ENCODE results near the gene ELP1. TPM values are rescaled to one million over a fixed set of nuclear protein-coding genes. Genes with fewer than 3 reads are reported as not detected.
"Not testable (repeated sequence)": the region's sequence is repeated elsewhere in the genome, so short reads cannot be mapped to it uniquely, and the experiment has no call there.

Gene ELP1
- total and polyA plus RNA-seq, 2 donors: 23.4 to 25.1 TPM

DNA sequence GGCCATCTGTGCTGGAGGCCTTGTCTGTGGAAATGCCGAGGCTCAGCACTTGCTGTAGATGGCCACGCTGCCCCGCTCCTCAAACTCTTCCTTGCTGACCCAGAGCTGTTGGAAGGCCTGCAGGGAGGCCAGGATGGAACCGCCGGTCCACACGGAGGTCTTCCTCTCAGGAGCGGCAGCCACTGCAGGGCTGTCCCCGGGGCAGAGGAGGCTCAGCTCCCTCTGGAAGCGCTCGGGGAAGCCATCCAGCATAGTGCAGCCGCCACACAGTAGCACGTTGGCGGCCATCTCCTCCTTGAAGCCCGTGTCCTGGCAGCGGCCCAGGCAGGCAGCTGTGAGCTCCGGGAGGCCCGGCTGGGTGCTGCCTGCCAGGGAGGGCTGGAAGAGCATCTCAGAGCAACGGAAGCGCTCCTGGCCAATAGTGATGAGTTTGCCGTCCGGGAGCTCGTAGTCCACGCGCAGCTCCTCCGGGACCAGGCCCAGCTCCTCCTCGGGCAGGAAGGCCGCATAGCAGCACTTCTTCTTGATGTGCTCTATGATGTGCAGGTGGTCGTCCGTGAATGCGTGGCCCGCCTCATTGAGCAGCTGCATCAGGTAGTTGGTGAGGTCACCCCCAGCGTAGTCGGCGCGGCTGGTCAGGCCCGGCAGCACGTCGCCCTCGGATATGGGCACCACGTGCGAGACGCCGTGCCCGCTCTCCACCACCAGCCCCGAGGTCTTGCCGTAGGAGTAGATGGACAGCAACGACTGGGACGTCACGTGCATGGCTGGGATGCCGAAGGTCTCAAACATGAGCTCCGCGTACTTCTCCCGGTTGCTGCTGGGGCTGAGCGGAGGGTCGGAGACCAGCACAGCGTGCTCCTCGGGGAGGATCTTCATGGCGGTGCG is 79.0 kb downstream of the ELP1 start:
- Histone ChIP-seq H3K4me1 (ENCODE audit: control insufficient read depth in 2 of 2, insufficient read depth in 2 of 2, low read length in 2 of 2) (no peaks in the 10 kb centered on the region), H3K4me3 (ENCODE audit: low read length in 2 of 2) (no peak overlapping the region), H3K27ac (ENCODE audit: low read depth in 1 of 2, low read length in 1 of 2) (no peak overlapping the region), H3K27me3 (ENCODE audit: control insufficient read depth in 2 of 2, insufficient read depth in 1 of 2, low read length in 1 of 2) (no peaks in the 10 kb centered on the region), H3K9me3 (ENCODE audit: control insufficient read depth in 2 of 2, insufficient read depth in 1 of 2, low read length in 1 of 2) (no peaks in the 10 kb centered on the region), H3K36me3 (ENCODE audit: control insufficient read depth in 2 of 2, insufficient read depth in 2 of 2, low read length in 1 of 2) (no peaks in the 10 kb centered on the region)
- WGBS: 97% methylated on average over 59 of the region's 59 CpGs
- DNase-seq (ENCODE audit: low read depth in 6 of 9, low spot score in 9 of 9): no peak

DNA sequence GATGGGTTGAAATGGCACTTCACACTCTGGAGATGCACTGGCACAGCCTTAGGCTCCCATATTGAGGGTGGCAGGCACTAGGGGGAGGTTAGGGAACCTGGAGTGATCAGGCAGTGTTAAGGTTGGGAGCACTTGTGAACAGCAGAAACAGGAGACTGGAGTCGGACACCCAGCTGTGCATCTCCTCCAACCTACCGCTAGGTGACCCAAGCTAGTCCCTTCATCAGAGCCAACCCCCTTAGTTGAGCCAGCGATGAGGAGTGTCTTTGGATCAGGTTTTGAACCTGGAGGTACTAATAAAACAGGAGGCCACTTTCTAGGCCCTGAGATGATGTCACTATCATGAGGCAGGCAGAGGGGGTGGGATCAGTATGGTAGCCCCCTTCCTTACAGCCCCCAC is 79.8 kb downstream of the ELP1 start:
- over 99% methylated on average over 3 of the region's 3 CpGs for WGBS
- H3K27me3 ChIP-seq (ENCODE audit: control insufficient read depth in 2 of 2, insufficient read depth in 1 of 2, low read length in 1 of 2): no peaks in the 10 kb centered on the region
- H3K27ac ChIP-seq (ENCODE audit: low read depth in 1 of 2, low read length in 1 of 2): no peak overlapping the region
- H3K4me1 ChIP-seq (ENCODE audit: control insufficient read depth in 2 of 2, insufficient read depth in 2 of 2, low read length in 2 of 2): no peaks in the 10 kb centered on the region
- no peak for DNase-seq (ENCODE audit: low read depth in 6 of 9, low spot score in 9 of 9)
- H3K9me3 ChIP-seq (ENCODE audit: control insufficient read depth in 2 of 2, insufficient read depth in 1 of 2, low read length in 1 of 2): no peaks in the 10 kb centered on the region
- H3K4me3 ChIP-seq (ENCODE audit: low read length in 2 of 2): no peak overlapping the region
- H3K36me3 ChIP-seq (ENCODE audit: control insufficient read depth in 2 of 2, insufficient read depth in 2 of 2, low read length in 1 of 2): no peaks in the 10 kb centered on the region

DNA sequence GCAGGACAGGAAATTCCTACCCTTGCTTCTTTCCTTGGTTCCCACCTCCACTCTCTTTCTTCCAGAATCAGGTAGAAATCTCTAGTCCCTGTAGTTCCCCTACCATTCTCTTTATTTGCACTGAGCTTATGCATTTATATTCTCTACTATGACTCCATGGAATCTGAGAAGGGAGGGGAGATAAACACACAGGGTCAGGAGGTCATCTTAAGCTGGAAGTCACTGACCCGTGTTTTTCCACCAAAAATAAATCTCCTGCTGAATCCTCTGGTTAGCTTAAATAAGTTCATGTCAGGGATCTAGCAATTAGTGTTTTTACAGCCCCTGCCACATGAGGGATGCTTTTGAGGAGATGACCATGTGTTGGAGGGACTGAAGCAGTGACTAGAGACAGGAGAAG is 81.8 kb downstream of the ELP1 start:
- 65% methylated on average over 1 of the region's 1 CpG for WGBS
- H3K36me3 ChIP-seq (ENCODE audit: control insufficient read depth in 2 of 2, insufficient read depth in 2 of 2, low read length in 1 of 2): no peaks in the 10 kb centered on the region
- no peaks in the 10 kb centered on the region for H3K27me3 ChIP-seq (ENCODE audit: control insufficient read depth in 2 of 2, insufficient read depth in 1 of 2, low read length in 1 of 2)
- H3K9me3 ChIP-seq (ENCODE audit: control insufficient read depth in 2 of 2, insufficient read depth in 1 of 2, low read length in 1 of 2): no peaks in the 10 kb centered on the region
- no peaks in the 10 kb centered on the region for H3K4me1 ChIP-seq (ENCODE audit: control insufficient read depth in 2 of 2, insufficient read depth in 2 of 2, low read length in 2 of 2)
- H3K4me3 ChIP-seq (ENCODE audit: low read length in 2 of 2): no peak overlapping the region
- H3K27ac ChIP-seq (ENCODE audit: low read depth in 1 of 2, low read length in 1 of 2): no peak overlapping the region
- no peak for DNase-seq (ENCODE audit: low read depth in 6 of 9, low spot score in 9 of 9)

DNA sequence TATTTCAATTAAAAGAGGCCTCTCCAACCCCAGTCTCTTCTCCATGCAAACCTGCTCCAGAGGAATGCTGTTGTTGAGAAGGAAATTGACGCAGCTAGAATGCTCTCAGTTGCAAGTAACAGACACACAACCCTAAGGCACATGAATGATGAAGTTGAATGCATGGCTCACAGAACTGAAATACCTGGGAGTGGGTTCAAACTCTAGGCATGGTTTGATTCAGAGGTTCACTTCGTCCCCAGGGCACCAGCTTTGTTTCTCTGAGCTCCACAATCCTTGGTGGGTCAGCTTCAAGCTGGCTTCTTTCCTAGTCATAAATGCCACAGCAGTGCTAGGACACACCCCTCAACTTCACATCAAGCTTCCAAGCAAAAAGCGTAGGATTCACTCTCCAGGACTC is 82.8 kb downstream of the ELP1 start:
- WGBS: 94% methylated on average over 3 of the region's 3 CpGs

DNA sequence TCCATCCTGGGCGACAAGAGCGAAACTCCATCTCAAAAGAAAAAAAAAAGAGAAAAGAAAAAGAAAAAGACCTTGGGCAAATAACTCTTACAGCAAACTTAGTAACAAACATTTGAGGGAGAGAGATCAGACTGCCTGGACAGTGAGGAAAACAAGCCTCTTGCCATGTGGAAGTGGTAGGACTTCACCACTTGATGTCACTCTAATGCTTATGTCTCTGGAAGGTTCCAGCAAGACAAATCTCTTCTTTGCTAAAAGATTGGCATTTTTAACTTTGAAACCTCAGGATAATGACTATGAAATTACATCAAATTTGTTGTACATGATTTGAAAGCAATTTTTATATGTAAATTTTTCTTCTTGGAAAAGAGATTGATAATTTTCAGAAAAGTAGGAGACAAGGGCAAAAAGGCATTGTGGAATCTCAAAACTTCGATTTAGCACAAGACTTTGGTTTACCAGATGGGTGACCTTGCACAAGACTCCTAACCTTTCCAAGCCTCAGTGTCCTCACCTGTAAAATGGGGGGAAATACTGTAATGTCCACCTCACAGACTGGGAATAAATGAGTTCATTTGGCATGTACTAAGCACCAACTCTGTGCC is 83.5 kb downstream of the ELP1 start:
- WGBS: 96% methylated on average over 3 of the region's 3 CpGs
- DNase-seq (ENCODE audit: low read depth in 6 of 9, low spot score in 9 of 9): peak in 1 of 9 donors; percentile 9
- Histone ChIP-seq H3K27me3 (ENCODE audit: control insufficient read depth in 2 of 2, insufficient read depth in 1 of 2, low read length in 1 of 2) (no peaks in the 10 kb centered on the region), H3K36me3 (ENCODE audit: control insufficient read depth in 2 of 2, insufficient read depth in 2 of 2, low read length in 1 of 2) (no peaks in the 10 kb centered on the region), H3K27ac (ENCODE audit: low read depth in 1 of 2, low read length in 1 of 2) (no peak overlapping the region), H3K9me3 (ENCODE audit: control insufficient read depth in 2 of 2, insufficient read depth in 1 of 2, low read length in 1 of 2) (no peaks in the 10 kb centered on the region), H3K4me1 (ENCODE audit: control insufficient read depth in 2 of 2, insufficient read depth in 2 of 2, low read length in 2 of 2) (no peaks in the 10 kb centered on the region), H3K4me3 (ENCODE audit: low read length in 2 of 2) (no peak overlapping the region)

More for the DNA sequence above, 82.8 kb downstream of the ELP1 start:
- Histone ChIP-seq H3K27ac (ENCODE audit: low read depth in 1 of 2, low read length in 1 of 2) (no peak overlapping the region), H3K27me3 (ENCODE audit: control insufficient read depth in 2 of 2, insufficient read depth in 1 of 2, low read length in 1 of 2) (no peaks in the 10 kb centered on the region), H3K9me3 (ENCODE audit: control insufficient read depth in 2 of 2, insufficient read depth in 1 of 2, low read length in 1 of 2) (no peaks in the 10 kb centered on the region), H3K36me3 (ENCODE audit: control insufficient read depth in 2 of 2, insufficient read depth in 2 of 2, low read length in 1 of 2) (no peaks in the 10 kb centered on the region), H3K4me1 (ENCODE audit: control insufficient read depth in 2 of 2, insufficient read depth in 2 of 2, low read length in 2 of 2) (no peaks in the 10 kb centered on the region), H3K4me3 (ENCODE audit: low read length in 2 of 2) (no peak overlapping the region)
- no peak for DNase-seq (ENCODE audit: low read depth in 6 of 9, low spot score in 9 of 9)

DNA sequence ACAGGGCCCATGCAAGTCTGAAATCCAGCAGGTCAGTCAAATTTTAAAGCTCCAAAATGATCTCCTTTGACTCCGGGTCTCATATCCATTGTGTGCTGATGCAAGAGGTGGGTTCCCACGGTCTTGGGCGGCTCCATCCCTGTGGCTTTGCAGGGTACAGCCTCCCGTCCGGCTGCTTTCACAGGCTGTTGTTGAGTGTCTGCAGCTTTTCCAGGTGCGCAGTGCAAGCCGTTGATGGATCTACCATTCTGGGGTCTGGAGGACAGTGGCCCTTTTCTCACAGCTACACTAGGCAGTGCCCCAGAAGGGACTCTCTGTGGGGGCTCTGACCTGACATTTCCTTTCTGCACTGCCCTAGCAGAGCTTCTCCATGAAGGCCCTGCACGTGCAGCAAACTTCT is 85.6 kb downstream of the ELP1 start:
- H3K4me1 ChIP-seq (ENCODE audit: control insufficient read depth in 2 of 2, insufficient read depth in 2 of 2, low read length in 2 of 2); H3K27ac ChIP-seq (ENCODE audit: low read depth in 1 of 2, low read length in 1 of 2); DNase-seq (ENCODE audit: low read depth in 6 of 9, low spot score in 9 of 9); H3K27me3 ChIP-seq (ENCODE audit: control insufficient read depth in 2 of 2, insufficient read depth in 1 of 2, low read length in 1 of 2); H3K9me3 ChIP-seq (ENCODE audit: control insufficient read depth in 2 of 2, insufficient read depth in 1 of 2, low read length in 1 of 2); H3K36me3 ChIP-seq (ENCODE audit: control insufficient read depth in 2 of 2, insufficient read depth in 2 of 2, low read length in 1 of 2); H3K4me3 ChIP-seq (ENCODE audit: low read length in 2 of 2): not testable (repeated sequence)
- WGBS: 99% methylated on average over 8 of the region's 8 CpGs

DNA sequence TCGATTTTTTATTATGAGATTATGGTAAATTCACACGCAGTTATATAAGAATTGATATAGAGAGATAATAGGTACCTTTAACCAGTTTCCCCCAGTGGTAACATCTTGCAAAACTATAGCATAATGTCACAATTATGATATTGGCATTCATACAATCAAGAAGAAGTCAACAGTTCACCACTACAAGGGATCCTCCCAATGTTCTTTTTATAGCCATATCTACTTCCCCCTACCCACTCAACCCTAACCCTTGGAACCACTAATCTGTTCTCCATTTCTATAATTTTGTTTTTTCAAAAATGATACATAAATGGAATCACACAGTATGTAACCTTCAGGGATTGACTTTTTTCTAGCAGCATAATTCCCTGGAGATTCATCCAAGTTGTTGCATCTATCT is 88.0 kb downstream of the ELP1 start:
- Histone ChIP-seq H3K4me3 (ENCODE audit: low read length in 2 of 2) (no peak overlapping the region), H3K27ac (ENCODE audit: low read depth in 1 of 2, low read length in 1 of 2) (no peak overlapping the region), H3K9me3 (ENCODE audit: control insufficient read depth in 2 of 2, insufficient read depth in 1 of 2, low read length in 1 of 2) (no peaks in the 10 kb centered on the region), H3K4me1 (ENCODE audit: control insufficient read depth in 2 of 2, insufficient read depth in 2 of 2, low read length in 2 of 2) (peaks cover 0 to 4% of the 10 kb centered on the region in 2 donors), H3K27me3 (ENCODE audit: control insufficient read depth in 2 of 2, insufficient read depth in 1 of 2, low read length in 1 of 2) (no peaks in the 10 kb centered on the region), H3K36me3 (ENCODE audit: control insufficient read depth in 2 of 2, insufficient read depth in 2 of 2, low read length in 1 of 2) (no peaks in the 10 kb centered on the region)
- WGBS: 97% methylated on average over 2 of the region's 2 CpGs
- DNase-seq (ENCODE audit: low read depth in 6 of 9, low spot score in 9 of 9): no peak

DNA sequence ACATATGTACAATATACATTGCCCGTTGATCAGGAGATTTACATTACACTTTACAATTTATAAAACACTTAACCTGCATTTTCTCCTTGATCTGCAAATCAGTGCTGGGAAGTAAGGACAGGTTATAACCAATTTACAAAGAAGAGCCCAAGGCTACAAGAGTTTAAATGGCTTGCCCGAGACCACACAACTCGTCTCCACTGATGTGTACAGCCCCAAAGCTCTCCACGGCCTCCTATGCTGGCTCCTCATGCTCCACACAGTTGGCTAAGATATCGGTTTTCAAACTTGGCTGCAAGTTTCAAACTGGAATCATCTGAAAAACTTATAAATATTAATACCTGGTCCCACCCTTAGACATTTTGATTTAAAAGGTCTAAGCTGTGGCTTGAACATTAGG is 88.4 kb downstream of the ELP1 start:
- H3K27me3 ChIP-seq (ENCODE audit: control insufficient read depth in 2 of 2, insufficient read depth in 1 of 2, low read length in 1 of 2): no peaks in the 10 kb centered on the region
- no peak for DNase-seq (ENCODE audit: low read depth in 6 of 9, low spot score in 9 of 9)
- 93% methylated on average over 5 of the region's 5 CpGs for WGBS

DNA sequence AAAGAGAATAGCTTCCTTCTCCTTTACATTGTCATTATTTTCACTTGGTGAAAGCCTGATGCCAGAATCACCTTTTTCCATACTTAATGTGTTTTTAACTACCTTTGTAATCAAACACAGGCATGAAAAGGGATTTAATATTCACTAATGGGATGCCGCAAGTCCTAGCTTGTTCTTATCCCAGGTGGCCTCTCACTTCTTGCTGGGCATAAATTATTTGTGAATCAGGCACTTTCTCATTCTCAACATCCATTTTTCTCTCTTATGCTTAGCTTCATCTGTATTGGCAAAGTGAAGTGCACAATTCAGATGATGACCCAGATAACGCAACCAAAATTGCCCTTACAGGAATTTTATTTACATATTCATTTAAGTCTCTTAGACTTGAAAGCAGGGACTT is 89.1 kb downstream of the ELP1 start:
- Histone ChIP-seq H3K4me1 (ENCODE audit: control insufficient read depth in 2 of 2, insufficient read depth in 2 of 2, low read length in 2 of 2) (peaks cover 0 to 4% of the 10 kb centered on the region in 2 donors), H3K9me3 (ENCODE audit: control insufficient read depth in 2 of 2, insufficient read depth in 1 of 2, low read length in 1 of 2) (no peaks in the 10 kb centered on the region), H3K36me3 (ENCODE audit: control insufficient read depth in 2 of 2, insufficient read depth in 2 of 2, low read length in 1 of 2) (no peaks in the 10 kb centered on the region), H3K27ac (ENCODE audit: low read depth in 1 of 2, low read length in 1 of 2) (no peak overlapping the region), H3K4me3 (ENCODE audit: low read length in 2 of 2) (no peak overlapping the region), H3K27me3 (ENCODE audit: control insufficient read depth in 2 of 2, insufficient read depth in 1 of 2, low read length in 1 of 2) (no peaks in the 10 kb centered on the region)
- DNase-seq (ENCODE audit: low read depth in 6 of 9, low spot score in 9 of 9): no peak
- 91% methylated on average over 2 of the region's 2 CpGs for WGBS

More for the DNA sequence above, 88.4 kb downstream of the ELP1 start:
- H3K36me3 ChIP-seq (ENCODE audit: control insufficient read depth in 2 of 2, insufficient read depth in 2 of 2, low read length in 1 of 2): no peaks in the 10 kb centered on the region
- peaks cover 0 to 4% of the 10 kb centered on the region in 2 donors for H3K4me1 ChIP-seq (ENCODE audit: control insufficient read depth in 2 of 2, insufficient read depth in 2 of 2, low read length in 2 of 2)
- no peak overlapping the region for H3K27ac ChIP-seq (ENCODE audit: low read depth in 1 of 2, low read length in 1 of 2)
- no peaks in the 10 kb centered on the region for H3K9me3 ChIP-seq (ENCODE audit: control insufficient read depth in 2 of 2, insufficient read depth in 1 of 2, low read length in 1 of 2)
- H3K4me3 ChIP-seq (ENCODE audit: low read length in 2 of 2): no peak overlapping the region

Measured in thymus (tissue), 11 donors.